GM21381 (cell line): ENCODE data around the gene ABLIM3.

ENCODE experiments used
- ATAC-seq: cut with Tn5 transposase; IDR thresholded peaks from one replicate; pipeline ENCODE4 v1.9.1; 2021; ENCODE audit warnings: mild to moderate bottlenecking, moderate library complexity; ENCODE audit not compliant: unreplicated experiment

ABLIM3 gene

DNA sequence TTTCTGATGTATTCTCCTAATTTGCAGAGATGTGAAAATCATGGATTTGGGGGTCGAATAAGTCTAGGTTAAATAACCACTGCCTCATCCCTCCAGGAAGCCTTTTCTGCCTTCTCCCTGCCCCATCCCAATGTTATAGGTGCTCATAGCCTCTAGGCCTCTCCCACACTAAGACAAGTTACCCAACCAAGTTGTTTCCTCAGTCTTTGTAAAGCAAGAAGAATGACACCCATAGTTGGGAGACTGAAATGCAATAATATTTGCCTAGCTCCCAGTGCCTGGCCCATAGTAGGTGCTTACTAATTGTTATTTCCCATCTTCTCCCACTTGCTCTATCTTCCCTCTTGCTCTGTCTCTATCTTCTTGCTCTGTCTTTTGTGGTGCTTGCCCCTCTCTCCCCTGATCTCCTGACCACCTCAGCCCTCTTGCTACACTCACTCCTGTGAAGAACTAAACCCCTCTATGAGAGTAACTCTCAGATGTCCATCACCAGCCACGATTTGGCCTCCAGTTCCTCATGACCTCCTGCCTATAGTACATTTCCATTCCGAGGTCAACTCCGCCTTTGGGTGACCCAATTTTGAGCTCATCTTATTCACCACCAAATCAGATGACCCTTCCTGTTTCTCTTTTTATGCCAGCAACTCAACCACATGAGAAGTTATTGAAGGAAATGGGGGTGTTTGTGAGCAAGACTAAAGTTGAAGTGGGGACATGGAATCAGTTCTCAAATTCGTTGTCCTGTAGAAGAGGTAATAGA, 137.3 kb downstream of the ABLIM3 start:
- ATAC-seq = no peak

DNA sequence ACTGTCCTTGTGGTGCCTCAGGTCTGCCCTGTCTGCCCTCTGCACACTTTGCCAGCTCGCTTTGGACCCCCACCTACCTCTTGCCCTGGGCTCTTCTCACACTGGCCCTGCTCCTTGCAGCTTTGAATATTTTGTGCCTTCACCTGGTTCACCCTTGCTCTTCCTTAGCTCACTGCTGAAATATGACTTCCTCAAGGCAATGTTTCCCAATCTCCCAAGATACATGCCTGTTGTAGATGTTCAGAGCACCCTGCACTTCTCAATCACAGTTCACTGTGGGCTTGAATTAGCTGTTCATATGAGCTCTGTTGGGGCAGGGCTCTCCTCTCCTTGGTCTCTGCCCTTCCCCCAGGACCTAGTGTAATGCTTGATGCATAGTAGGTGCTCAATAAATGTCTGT, 138.4 kb downstream of the ABLIM3 start:
- no peak for ATAC-seq

DNA sequence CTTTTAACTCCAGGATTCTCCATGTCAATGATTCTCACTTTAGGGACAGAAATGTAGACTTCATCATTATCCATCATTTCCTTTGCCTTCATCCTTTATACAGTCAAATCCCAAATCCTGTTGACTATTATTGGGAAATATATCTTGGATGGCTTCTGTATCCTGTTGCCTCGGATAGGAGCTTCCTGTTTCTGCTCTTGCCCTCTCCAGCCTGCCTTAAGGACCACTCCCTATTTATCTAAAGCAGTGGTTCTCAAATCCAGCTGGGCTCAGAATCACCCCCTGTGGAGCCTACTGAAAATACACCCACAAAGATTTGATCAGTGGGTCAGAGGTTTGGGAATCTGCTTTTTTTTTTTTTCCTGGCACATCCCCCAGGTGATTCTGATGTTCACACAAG, 138.8 kb downstream of the ABLIM3 start:
- ATAC-seq = no peak

DNA sequence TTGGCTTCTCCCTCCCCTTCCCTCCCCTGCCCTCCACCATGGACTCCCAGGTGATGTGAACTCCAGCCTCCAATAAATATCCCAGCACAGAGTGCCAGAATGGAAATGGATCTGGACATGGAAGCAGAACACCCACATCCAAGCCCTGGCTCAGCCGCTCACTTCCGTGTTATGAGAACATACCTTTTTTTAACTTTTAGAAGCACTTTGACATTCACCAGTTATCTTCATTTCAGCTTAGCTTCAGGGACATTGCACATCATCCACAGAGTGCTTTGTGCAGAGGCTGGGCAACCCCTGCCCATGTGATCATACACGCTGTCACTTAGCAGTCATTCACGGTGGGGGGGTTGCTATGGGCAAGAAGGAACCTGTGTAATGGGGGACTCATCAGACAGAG, 139.5 kb downstream of the ABLIM3 start:
- no peak for ATAC-seq

DNA sequence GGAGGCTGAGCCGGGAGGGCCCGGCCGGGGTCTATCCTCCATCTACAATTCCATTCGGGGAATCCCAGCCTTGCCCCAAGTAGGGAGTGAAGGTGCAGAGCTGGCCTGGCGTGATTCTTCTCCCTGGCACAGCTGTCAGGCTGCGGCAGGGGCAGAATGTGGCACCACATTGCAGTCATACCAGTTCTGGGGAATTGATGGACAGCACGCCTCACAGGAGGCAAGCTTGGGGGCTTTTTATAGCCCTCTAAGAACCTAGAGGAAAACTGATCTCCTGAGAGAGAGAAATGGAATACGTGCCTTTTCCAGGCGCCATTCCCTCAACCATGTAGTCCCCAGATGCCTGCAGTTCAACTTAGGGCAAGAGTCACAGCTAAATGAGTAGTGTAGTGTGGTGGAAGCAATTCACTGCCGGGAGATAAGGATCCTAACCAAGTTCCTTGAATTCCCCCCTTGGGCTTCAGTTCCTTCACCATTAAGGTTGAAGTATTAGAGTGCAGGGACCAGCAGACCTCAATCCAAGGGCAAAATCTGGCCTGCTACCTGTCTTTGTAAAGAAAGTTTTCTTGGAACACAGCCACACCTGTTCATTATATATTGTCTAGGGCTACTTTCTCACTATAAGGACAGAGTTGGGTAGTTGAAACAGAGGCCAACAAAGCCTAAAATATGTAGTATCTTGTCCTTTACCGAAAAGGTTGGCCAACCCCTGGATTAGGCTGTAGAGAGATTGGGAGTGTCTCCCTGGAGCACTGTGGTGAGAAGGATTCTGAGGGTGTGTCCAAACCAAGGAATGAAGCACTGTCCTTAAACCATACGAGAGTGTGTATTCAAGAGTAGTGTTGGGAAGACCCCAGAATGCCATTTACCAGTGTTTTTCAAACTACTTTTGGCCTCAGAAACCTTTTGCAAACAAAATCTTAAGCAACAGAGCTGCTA, 141.0 kb downstream of the ABLIM3 start:
- no peak for ATAC-seq

DNA sequence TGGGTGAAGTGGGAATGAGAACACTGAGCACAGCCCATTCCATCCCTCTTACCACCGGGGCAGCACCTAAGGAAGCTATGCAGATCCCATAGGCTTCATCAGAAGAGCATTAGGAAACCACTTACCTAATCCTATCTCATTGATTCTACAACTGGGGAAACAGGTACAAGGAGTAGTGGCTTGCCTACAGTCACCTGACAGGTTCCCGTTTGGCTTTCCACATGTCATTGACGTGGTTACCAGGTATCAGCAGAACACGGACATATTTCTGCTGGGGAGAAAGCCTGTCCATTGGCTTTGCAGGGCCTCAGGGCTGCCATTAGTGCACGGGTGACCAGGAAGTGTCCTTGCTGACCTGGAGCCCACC, 141.7 kb downstream of the ABLIM3 start:
- ATAC-seq = no peak

DNA sequence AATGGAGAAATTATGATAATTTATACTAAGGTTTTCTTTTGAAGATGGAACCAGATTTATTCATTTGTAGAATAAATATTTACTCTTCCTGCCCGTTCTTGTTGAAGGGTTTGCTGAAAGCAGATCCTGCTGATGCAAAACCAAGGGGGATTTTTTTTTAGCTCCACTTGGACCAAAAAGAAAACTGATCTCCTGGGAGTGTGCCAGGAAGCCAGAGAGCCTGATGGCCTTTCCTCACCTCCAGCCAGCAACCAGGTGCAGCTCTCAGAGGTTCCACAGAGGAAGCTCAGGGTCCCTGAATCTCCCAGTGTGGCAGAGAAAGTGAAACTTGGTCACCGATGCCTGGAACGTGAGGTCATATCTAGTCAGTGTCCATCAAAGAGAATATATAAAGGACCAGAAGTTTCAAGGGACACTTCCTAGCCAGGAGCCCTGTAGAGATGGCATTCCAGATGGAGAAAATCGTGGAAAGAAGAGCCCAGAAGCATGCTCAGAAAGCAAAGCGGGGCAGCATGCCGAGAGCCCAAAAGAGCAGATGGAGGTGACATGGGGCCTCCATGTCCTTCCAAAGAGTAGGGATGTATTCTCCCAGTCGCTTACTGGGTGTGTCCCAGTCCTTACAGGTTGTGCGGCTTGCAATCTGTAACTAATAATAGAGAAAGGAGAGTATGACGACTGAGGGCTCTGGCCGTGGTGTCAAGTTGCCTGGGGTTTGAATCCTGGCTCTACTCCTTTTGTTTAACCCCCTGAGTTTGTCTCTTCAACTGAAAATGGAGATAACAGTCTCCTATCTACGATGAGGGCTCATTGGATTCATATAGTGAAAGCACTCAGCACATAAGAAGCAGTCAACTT, 142.6 kb downstream of the ABLIM3 start:
- ATAC-seq = no peak

DNA sequence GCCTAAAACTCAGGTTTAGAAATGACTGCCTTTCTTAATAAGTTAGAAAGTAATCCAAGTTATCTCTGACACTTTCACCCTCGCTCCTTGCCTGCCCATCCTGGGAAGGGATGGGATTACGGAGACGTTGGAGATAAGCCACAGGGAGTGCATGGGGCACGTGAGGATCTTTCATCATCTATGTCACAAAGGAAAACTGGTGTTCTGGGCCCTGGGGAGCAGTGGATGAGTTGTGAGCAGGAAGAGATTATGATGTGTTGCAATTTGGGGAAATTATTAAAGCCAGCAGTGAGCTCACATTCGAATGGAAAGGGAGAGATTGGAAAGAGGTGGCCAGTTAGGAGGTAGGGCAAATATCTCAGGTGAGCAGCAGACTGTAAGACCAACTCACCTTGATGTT, 143.2 kb downstream of the ABLIM3 start:
- no peak for ATAC-seq

DNA sequence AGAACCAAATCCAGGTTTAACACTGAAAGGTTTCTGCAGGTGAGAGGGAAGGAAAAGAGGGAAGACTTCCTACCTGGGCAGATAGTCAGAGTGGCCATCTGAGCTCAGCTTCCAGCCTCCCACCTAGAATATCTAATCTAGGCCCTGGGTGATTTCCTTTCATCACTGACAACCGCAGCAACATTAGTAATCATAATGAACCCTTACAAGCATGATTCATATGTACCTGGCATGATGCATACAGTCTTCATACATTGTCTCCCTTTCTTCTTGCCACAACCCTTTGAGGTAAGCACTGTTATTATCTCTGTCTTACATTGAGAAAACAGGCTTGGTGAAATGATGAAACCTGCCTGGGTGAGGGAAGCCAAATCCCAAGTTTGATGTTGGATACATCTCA, 143.9 kb downstream of the ABLIM3 start:
- ATAC-seq = no peak

DNA sequence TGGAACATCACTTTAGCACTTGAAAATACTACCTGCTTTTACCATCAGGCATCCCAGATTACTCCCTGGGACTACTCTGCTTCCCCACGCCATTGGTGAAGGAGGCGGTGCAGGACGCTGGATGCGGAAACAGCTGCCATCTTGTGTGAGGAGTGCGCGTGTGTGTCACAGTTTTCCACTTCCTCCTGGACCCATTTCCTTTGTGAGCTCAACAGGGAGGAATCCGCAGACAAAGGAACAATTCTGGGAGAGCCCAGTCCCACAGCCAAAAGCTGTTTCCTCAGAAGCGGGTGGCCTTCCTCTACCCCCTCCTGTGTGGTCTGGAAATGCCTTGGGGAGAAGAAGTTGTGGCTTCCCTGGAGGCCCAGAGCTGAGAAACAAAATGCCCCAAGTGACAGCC, 147.1 kb downstream of the ABLIM3 start:
- no peak for ATAC-seq

DNA sequence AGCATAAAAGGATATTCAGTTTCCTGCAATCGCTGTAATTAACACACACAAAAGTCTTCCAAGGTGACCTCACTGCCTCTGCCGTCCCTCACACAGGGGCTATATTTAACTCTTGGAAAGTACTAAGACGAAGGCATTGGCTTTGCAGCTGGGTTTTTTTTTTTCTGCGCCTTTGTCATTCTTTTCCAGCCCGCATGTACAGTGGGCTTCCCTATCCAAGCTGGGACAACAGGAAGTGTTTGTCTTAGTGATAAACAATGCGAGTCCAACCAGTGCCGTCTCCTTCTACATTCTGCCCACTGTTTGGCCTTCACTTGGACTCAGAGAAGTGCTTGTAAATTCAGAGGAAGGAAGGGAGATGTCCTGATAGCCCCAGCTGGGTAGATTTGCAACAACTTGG, 148.0 kb downstream of the ABLIM3 start:
- no peak for ATAC-seq

DNA sequence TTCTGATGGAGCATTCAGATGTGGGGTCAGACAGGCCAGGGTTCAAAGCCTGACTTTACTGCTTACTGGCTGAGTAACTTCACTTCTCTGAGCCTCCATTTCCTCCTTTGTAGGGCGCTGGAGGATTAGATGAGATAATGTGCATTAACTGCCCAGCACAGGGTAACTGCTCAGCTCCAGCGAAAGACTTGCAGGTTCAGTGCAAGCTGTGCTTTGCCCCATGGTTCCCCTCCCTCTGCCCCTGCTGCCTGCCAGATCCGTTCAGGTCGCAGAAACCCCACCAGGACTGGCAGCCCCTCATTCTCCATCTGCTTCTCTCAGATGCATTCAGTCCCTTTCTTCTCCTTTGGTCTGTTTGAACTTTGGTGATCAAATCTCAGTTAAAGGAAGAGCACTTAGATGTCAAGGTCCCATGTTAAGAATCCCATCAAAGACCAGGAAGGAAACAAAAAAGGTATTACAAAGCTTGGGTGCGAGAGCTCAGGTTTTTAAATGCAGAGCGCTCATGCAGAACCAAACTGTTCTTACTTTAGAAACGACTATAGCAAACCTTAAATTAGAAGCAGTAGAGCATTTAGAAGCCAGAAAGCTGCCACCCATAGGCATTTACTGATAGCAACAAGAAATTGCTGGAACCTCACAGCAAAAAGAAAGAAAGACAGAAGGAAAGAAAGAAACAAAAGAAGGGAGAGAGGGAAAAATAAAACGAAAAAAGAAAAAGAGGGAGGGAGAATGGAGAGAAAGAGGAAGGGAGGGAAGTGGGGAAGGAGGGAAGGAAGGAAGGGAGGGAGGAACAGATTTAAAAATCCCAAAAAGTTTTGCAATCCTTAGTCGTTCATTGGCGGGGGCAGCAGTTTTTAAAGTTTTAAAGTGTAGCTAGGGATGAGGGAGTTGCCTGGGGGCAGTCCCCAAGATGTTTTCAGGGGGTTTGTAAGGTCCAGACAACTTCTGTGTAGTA, 153.9 kb downstream of the ABLIM3 start:
- no peak for ATAC-seq

DNA sequence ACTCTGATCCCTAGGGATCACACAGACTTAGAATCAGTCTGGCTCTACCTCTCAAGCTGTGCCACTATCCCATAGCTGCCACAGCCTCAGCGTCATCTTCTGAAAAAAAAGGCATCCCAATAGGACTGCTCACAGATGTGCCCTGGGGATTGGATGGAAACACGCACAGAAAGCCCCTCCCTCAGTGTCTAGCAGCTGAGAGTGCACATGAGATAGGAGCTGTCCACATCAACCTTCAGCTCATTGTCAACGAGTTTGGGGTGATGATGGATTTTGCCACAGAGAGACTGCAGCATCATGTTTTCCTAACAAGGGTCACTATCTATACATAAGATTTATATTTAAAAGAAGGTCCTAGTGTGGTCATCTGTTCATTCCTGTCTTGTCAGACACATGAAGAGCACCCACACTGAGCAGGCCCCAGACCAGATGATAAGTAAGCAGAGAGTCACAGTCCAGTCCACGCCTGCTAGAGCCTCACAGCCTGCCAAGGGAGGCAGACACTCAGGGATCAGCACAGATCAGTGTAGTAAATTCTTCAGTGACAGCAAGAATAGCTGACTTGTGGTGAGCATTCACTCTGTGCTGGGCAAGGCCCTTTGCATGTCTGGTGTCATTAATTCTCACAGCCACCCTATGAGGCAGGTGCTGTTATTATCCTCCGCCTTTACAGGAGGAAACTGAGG, 156.2 kb downstream of the ABLIM3 start:
- no peak for ATAC-seq

DNA sequence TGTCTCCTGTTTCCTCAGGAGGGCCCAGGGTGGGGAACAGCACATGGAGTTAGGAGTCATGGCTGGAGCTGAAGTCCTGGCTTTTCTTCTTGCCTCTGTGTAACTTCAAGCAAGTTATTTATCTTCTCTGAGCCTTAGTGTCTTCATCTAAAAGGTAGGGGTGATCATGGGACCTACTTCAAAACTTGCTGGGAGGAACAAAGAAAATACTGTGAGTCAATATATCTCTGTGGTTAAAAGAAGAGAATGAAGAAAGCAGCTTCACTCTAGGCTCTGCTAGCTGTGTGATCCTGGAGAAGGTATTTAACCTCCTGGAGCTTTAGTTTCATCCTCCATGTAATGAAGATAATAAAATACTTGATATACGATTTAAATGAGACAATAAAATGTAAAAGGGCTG, 156.9 kb downstream of the ABLIM3 start:
- ATAC-seq = no peak

DNA sequence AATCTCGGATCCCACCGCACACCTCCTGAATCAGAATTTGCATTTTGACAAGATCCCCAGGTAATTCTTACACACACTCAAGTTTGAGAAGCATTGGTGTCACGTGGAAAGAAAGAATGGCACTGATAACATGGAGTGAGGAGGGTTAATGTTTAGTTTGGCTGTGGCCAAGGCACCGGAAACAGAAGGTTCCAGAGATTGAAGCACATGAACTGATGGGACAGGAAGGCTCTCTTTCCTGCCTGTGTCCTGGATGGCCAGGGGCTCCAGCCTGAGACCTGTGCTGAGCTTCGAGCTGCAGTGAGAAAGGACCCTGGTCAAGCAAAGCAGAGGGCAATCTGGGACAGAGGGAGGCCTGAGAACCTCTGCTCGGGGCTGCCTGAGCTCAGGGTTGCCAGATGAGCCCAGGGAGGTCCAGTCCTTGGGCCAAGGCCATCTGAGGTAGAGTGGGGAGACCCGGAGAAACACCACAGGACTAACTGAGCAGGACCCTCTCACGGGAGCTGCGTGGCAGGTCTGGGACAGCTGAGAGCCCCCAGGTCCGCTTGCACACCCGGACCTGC, 157.6 kb downstream of the ABLIM3 start:
- no peak for ATAC-seq

DNA sequence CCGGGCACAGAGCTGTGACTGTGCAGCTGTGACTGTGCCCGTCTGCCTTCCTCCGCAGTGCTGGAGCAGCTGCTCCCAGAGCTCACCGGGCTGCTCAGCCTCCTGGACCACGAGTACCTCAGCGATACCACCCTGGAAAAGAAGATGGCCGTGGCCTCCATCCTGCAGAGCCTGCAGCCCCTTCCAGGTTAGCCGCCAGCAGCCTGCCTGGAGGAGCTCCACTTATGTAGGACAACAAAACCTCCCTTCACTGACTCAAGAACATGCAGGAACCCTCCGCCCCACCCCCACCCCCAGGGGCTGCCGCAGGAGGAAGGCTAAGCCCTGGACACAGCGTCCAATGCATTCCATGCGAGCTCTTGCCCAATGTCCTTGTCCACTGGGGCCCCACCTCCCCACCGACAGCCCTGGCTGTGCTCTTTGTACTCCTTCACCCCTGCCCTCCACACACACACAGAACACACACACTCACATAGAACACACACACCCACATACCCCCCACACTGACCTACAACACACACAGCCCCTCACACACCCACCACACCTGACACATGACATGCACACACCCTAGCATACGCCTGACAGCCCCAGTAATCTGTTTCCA, 158.3 kb downstream of the ABLIM3 start:
- ATAC-seq = no peak

DNA sequence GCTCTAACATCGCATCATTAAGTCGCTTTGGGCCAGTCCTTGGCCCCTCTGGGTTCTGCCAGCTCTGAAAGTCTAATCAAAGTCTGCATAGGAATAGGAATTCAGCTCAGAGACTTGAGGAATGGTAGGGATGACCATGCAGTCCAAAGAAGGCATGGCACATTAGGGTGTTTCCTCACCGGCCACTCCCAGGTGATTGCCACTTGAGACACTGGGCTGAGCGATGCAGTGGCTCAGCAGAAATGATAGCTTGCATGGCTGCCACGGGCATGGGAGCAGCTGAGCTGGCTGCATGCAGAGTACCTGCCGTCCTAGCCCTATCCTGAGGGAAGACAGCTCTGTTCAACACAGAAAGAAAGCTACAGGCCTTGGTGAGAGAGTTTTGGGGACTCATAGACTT, 159.1 kb downstream of the ABLIM3 start:
- no peak for ATAC-seq

DNA sequence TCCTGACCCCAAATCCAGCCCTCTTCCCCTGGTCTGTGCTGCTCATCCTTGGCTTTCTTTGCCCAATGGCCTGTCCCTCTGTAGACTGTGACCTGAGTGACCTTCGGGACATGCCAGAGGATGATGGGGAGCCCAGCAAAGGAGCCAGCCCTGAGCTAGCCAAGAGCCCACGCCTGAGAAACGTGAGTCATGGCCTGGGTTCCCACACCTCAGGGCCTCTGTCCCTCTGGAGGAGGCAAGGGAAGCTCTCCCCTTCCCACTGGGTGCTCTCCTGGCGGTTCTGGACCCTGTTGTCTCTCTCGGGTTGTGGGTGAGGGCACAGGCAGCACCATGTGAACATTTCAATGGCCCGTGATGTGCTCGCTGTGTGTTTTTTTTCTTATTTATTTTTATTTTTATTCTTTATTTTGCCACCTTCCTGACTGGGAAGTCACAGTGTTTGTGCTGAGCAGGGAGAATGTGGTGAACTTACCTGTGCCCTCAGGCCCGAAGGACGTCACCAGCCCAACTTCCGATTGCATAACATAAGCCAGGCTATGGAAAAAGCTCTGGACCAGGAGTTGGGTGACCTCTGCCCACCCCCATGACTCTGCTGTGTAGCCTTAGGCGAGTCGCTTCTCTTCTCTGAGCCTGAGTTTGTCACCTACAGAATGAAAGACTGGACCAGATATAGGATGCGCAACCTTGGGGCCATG, 159.9 kb downstream of the ABLIM3 start:
- ATAC-seq = no peak
